ENCODE measurements around the gene SPG21.

GRCh38 chr15:64997745-64998375, 8.1 kb upstream of the SPG21 start:
- no peak for TF ChIP-seq TAF1 (IDR thresholded peaks at IDR 0.05; ENCODE audit: low read depth)
- no peak for TF ChIP-seq POLR2AphosphoS5 (IDR thresholded peaks at IDR 0.05)
- no peak for TF ChIP-seq CTCF (IDR thresholded peaks at IDR 0.05; ENCODE audit: poor library complexity, severe bottlenecking)
